Retinal pigment epithelial cell (primary cell): ENCODE data around the gene CTSL.
A peak's percentile ranks its signal among the peaks of the same experiment; 100 is the strongest.

Experiments used
- DNase-seq: peaks from one replicate; pipeline ENCODE4 v3.0.0-alpha.2; 2010; ENCODE audit warnings: low read depth
- H3K4me3 ChIP-seq: 2 replicates; pipeline ENCODE4 v1.5.1; 2011; ENCODE audit warnings: mild to moderate bottlenecking, low read length, control low read depth, moderate library complexity
- CTCF ChIP-seq: conservative IDR thresholded peaks from 2 replicates; pipeline ENCODE4 v1.5.1; 2011; ENCODE audit warnings: low read depth, low read length, control low read depth, inconsistent platforms

Gene CTSL

GRCh38 chr9:87725900-87726709 is at the start of gene CTSL:
Gene CTSL, plus strand, starts transcription at chr9:87726119. Its CDS starts 1,485 bp downstream, at chr9:87727604.
- peak; percentile 53 for DNase-seq
- peak; percentile 30 for TF ChIP-seq CTCF
- H3K4me3 ChIP-seq = peak within 1 kb of the TSS; percentile 63

GRCh38 chr9:87676976-87677775 is 48.7 kb upstream of the CTSL start:
- no peak overlapping the region for H3K4me3 ChIP-seq
- DNase-seq = no peak
- no peak for TF ChIP-seq CTCF

- no peak for TF ChIP-seq CTCF
- H3K4me3 ChIP-seq = no peak overlapping the region
- no peak for DNase-seq
These were observed 47.9 kb upstream of the CTSL start for GRCh38 chr9:87677776-87678587.

- peak; percentile 28 for DNase-seq
These were observed 47.1 kb upstream of the CTSL start for GRCh38 chr9:87678650-87679355.

GRCh38 chr9:87681271-87682061 is 44.5 kb upstream of the CTSL start:
- TF ChIP-seq CTCF = no peak
- H3K4me3 ChIP-seq = no peak overlapping the region
- DNase-seq = no peak

More at GRCh38 chr9:87678650-87679355, 47.1 kb upstream of the CTSL start:
- no peak overlapping the region for H3K4me3 ChIP-seq
- peak; percentile 89 for TF ChIP-seq CTCF

GRCh38 chr9:87682085-87682484 is 43.8 kb upstream of the CTSL start:
- DNase-seq = no peak
- no peak for TF ChIP-seq CTCF
- no peak overlapping the region for H3K4me3 ChIP-seq
